KBM-7 (cell line): Measurements from ENCODE around the gene CD300A.
A peak's percentile ranks its signal among the peaks of the same experiment; 100 is the strongest.

ENCODE experiments used
- DNase-seq: peaks from one replicate; pipeline ENCODE4 v3.0.0-alpha.2; 2015
- in situ Hi-C: fragments of 300-500 bp; cut with MboI; formaldehyde crosslinking; loops from 2 replicates; pipeline ENCODE4 v1.14.3; 2020; ENCODE audit warnings: low sequenced_read_pairs, low pct_unique_long_range_greater_than_20kb, mixed read lengths

The CD300A gene

GRCh38 chr17:74528491-74529199 is 62.2 kb downstream of the CD300A start:
- in situ Hi-C loops: no loop called here
- peak; percentile 47 for DNase-seq

- no peak for DNase-seq
- in situ Hi-C loops: no loop called here
Measured at GRCh38 chr17:74529243-74529642, 62.8 kb downstream of the CD300A start.

GRCh38 chr17:74530831-74531150 is 64.4 kb downstream of the CD300A start:
- in situ Hi-C loops: no loop called here
- no peak for DNase-seq

- no peak for DNase-seq
- in situ Hi-C loops: no loop called here
Measured at GRCh38 chr17:74531231-74531761, 64.9 kb downstream of the CD300A start, which contains the start of gene CD300LB. Gene CD300LB, minus strand, starts transcription at chr17:74531475. Its CDS starts 125 bp downstream, at chr17:74531350.

GRCh38 chr17:74532115-74532514 is 65.7 kb downstream of the CD300A start:
- DNase-seq: peak; percentile 99
- in situ Hi-C loops: no loop called here
